T-helper 1 cell treated with Interleukin-12 subunit alpha and Interleukin-12 subunit beta and Interleukin-4 antibody, amounts not matched to agents 30 ng/mL and 1 ng/mL, for 36 hours (primary cell): ENCODE data around the gene FXYD3. TPM values are rescaled to one million over a fixed set of nuclear protein-coding genes. Genes with fewer than 3 reads are reported as not detected.
"Not testable (repeated sequence)": the region's sequence is repeated elsewhere in the genome, so short reads cannot be mapped to it uniquely, and the experiment has no call there.

Experiments used
- intact Hi-C: fragments of 100-400 bp; cut with micrococcal nuclease; formaldehyde crosslinking; loops from one replicate; pipeline ENCODE4 v1.15.1; 2024
- total RNA-seq: library from RNA; stranded (reverse); gene quantifications from 2 replicates; pipeline ENCODE4 v1.2.3, GENCODE V29; 2022

Gene FXYD3
- total RNA-seq, 1 donor from 2014 or later: not detected

DNA sequence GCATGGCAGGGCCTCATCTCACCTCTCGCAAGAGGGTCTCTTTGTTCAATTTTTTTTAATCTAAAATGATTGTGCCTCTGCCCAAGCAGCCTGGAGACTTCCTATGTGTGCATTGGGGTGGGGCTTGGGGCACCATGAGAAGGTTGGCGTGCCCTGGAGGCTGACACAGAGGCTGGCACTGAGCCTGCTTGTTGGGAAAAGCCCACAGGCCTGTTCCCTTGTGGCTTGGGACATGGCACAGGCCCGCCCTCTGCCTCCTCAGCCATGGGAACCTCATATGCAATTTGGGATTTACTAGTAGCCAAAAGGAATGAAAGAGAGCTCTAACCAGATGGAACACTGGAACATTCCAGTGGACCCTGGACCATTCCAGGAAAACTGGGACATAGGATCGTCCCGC lies 8.0 kb downstream of the FXYD3 start:
- intact Hi-C loops: no loop called here

DNA sequence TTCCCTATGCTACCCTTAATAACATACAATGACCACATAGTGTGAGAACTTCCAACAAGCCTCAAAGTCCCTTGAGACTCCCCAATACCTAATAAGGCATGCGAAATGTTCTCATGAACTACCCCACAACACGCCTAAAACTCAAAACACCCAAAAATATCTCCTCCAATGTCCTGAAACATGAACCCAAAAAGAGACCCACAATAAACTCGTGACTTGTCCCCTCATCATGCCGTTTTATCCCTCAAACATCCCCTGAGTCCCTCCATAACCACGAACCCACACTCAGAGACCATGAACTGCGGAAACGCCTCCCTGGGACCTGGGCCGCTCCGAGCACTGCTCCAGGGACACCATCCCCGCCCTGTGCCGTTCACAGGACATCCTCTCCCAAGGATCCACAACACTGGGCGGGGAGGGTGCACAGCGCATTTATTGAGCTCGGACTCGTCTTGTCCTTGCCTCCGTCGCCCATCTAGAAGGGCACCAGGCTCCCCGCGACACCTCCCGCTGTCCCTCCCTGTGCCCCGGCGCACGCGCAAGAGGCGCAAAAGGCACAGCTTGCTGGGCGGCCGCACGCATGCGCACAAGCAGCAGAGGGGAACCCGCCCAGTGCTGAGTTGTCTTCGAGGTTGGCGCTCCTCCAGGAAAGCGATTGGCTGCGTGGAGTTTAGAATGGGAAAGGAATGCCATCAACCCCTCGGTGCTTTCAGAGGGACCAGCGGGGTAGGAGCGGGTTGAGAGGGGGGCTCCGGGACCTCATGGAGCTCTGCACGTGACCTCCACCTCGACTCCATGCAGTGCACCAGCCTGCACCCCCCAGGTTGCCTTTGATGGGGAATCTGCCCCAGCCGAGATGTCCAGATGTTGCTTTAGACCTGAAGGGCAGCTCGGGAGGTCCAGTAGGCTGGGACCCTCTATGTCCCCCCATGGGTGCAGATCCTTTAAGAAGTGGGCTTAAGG lies 8.8 kb downstream of the FXYD3 start:
- intact Hi-C loops: loop anchor here (1.0 kb wide), 3 partner anchors 10 to 29 kb away; no protein-coding TSS in a partner anchor

DNA sequence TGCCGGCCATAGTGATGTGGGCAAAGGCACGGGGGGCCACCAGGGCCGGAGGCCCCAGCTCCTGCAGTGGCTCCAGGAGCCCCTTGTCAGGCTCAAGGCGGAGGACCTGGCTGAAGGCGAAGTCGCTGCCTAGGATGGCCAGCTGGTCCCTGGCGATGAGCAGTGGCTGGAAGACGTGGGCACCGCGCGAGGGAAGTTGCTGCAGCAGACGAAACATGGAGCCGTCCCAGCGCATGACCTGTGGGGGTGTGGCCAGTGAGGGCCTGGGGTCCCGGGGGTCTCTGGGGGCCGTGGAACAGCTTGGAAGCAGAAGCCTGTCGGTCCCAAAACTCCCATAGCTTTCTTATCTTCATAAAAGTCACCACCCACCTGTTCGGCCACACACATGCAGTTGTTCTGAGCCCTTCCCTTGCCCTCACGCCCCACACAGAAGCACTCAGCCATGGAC lies 9.7 kb downstream of the FXYD3 start:
- intact Hi-C loops: no loop called here

DNA sequence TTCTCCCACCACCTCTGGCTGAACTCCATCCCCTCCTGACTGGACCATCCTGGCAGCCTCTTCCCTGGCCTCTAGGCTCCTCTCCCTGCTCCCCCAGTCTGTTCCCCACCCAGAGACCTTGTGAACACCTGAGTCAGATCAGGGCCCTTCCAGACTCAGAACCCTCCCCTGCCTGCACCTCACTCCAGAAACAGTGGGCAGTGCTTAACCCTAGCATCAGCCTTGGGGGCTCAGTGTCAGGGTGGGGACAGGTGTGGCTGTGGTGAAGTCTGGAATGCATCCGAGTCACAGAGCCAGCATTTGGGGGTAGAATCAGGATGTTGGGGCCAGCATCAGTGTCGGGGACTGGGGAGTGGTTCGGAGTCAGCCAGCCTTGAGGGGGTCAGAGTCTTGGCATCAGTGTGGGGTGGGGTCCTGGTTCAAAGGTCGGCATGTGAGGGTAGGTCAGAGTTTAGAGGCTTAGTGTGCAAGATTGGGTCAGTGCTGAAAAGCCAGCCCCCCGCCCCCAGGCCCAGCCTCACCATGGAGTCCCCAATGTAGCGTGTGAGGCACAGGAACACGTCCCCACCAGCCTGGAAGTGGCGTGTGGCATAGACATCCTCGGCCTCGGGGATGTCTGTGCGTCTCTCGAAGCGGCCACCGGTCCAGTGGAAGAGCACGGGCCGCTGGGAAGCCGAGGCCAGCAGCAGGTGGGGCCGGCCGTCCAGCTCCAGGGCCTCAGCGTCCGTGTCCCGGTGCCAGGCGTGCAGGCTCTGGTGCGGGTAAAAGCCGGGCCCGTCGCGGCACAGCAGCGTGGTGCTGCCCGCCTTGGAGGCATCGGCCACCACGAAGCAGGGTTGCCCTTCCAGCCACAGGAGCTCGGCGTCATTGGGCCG lies 10.4 kb downstream of the FXYD3 start:
- intact Hi-C loops: no loop called here

DNA sequence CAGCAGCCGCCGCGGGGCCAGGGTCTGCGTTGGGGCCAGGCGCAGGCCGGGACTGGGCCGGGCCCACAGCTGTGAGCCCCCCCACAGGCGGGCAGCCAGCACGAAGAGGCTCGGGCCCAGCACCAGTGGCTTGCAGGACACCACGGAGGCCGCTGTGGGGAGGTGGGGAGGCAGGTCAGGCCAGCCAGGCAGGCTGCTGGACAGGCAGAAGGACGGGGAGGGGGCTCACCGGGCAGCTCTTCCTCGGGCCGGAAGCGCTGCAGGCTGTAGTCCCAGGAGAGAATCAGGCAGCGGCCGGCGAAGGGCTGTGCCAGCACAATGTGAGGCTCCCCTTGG lies 11.0 kb downstream of the FXYD3 start:
- intact Hi-C loops: no loop called here

DNA sequence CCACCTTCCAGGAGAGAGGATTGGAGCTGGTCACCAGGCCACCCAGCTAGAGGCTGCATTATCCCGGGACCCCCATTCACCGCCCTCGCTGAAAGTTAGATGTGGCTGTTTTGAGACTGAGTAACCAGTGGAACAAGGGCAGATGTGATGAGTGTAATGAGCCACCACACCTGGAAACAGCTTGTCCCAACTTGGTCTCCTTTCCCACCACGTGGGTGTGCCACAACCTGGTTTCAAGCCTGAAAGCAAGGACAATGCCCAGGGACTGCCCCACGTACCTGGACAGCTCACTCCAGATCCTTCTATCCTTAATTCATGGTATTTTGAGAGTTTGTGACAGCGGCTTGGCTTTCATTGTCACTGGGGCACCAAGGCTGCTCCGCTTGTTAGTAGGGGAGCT lies 12.2 kb downstream of the FXYD3 start:
- intact Hi-C loops: no loop called here

DNA sequence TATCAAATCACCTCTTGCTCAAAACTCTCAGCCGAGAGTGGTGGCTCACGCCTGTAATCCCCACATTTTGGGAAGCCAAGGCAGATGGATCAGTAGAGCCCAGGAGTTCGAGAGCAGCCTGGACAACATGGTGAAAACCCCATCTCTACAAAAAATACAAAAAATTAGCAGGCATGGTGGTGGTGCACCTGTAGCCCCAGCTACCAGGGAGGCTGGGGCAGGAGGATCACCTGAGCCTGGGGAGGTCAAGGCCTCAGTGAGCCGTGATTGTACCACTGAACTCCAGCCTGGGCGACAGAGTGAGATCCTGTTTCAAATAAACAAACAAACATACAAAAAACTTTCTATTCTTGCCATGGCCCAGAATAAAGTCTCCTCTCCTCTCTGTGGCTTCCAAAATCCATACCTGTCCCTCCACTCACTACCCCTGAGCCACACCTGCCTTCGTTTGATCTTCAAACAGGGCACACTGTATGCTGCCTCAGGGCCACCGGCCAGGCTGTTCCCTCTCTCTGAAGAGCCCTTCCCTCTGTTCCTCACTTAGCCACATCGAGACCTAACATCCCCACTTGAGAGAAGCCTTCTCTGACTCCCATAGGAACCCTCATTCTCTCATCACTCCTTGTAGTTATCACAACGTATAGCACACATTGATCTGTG lies 12.9 kb downstream of the FXYD3 start:
- intact Hi-C loops: no loop called here

DNA sequence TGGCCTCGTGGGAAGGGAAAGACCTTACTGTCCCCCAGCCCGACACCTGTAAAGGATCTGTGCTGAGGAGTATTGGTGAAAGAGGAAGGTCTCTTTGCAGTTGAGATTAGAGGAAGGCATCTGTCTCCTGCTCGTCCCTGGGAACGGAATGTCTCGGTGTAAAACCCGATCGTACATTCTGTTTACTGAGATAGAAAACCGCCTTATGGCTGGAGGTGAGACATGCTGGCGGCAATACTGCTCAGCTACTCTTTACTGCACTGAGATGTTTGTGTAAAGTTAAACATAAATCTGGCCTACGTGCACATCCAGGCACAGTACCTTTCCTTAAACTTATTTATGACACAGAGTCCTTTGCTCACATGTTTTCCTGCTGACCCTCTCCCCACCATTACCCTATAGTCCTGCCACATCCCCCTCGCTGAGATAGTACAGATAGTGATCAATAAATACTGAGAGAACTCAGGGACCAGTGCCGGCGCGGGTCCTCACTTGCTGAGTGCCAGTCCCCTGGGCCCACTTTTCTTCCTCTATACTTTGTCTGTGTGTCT lies 14.2 kb downstream of the FXYD3 start:
- intact Hi-C loops: not testable (repeated sequence)

DNA sequence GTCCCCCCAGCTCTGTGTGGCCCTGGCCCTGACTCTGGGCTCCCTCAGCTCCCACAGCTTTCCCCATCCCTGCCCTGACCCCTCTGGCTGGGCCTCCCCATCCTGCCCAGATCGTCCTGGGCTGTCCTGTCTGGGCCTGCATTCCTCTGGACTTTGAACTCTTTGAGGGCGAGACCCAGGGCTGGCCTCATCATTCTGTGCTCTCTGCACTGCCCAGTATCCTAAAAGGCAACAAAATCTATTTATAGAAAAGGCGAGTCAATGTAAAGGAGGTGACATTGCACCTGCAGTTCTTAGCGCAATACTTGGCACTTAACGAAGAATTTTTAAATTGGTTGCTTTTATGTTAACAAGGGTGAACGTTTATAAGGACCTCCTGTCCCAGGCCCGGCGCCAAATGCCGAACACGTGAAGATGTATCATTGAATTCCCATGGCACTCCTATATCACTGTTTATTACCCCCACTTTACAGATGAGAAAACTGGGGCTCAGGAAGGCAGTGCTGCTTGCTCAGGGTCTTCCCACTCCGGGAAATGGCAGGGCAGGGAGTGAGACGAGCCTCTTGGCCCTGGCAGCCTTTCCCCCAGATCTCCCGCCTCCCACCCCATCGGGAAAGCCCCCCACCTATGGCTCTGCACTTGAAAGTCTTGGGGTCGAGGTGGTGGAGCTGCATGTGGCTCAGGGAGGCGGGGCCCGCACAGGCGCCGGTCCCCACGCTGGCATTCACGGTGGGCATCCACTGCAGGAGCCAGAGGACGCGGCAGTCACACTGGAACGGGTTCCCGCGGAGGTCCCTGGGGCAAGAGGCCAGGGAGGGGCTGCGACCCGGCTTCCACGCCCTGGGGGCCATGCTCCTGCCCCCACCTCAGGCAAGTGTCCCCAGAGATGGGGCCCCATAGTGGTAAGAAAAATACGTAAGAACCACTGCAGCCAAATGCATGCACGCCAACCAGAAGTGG lies 15.4 kb downstream of the FXYD3 start:
- intact Hi-C loops: no loop called here

DNA sequence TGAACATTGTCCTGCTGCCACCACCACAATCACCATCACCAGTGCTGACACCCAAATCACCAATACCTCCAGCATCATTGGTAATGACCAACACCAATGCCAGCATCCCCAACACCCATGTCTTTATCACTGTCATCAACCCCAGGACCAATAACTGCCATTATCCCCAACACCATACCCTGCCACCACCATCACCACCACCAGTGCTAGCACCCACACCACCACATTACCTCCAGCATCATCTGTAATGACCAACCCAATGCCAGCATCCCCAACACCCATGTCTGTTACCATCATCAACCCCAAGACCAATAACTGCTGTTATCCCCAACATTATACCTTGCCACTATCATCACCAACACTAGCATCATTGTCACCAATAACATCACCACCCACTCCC lies 16.6 kb downstream of the FXYD3 start:
- intact Hi-C loops: no loop called here

DNA sequence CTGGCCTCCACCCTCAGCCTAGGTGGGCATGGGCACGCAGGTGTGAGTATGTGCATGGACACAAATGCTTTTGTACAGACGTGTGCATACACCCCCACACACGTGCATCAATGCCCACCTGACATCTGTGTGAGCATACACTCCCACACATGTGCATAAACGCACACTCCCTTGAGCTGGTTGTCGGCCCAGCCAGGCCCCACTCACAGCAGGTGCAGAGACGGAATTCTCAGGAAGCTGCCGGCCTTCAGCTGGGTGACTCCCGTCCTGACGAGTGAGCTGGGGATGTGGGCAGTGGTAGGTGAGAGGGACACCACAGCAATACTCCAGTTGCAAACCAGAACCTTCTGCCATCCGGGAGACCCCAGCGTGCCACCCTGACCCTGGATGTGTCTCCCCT lies 18.2 kb downstream of the FXYD3 start:
- intact Hi-C loops: no loop called here

DNA sequence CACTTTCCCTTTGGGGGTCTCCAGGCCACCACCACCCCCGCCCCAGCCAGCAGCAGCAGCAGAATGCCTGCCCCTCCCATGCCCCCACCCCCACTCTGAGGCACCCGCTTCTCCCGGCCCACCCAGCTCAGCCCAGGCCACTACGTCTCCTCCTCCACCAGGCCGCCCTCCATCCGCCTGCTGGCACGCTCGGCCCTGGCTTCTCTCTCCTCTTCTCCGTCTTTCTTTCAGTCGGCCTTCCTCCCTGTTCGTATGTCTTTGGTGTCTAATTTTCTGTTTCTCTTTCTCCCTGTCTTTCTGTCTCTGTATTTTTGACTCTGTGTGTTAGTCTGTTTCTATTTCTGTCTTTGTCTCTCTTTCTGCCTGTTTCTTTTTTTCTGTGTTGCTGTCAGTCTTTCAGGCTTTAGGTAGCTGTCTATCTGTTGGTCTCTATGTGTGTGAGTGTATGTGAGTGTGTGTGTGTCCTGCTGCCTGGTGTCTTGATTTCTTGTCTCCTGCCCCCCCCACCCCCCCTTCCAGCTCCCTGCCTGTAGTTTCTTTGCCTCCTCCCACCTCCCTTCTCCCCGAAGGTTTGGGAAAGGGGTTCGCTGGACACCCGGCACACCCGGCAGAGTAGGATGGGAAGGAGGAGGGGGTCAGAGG lies 19.1 kb downstream of the FXYD3 start, which contains the start of gene LGI4:
TSS of gene LGI4 (minus strand) at position 459 of the 642 bp plus-strand sequence. CDS start at position 80, 379 bp downstream.
- intact Hi-C loops: loop anchor here (1.0 kb wide), 3 partner anchors 67 to 161 kb away; no protein-coding TSS in a partner anchor

DNA sequence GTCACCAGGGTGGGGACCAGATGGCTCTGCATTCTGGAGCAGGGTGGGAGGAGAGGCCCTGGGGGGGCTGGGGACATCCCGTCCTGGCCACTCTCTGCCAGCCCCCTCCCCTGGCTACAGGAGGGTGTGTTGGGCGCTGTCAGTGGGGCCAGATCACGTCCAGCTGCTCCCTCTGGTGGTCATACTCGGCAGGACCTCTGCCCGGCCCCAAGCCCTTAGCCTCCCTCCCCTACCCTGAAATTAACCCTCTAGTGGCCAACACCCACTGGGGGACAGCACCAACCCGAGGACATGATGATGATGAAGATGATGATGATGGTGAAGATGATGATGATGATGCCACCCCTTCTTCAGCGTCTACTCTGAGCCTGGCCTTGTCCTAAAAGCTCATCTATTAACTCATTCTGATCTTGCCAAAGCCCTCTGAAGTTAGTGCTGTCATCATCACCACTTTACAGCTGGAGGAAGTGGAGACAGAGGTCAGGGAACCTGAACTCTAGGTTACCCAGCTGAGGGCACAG lies 19.8 kb downstream of the FXYD3 start:
- intact Hi-C loops: loop anchor here (1.0 kb wide), 3 partner anchors 68 to 162 kb away; no protein-coding TSS in a partner anchor

DNA sequence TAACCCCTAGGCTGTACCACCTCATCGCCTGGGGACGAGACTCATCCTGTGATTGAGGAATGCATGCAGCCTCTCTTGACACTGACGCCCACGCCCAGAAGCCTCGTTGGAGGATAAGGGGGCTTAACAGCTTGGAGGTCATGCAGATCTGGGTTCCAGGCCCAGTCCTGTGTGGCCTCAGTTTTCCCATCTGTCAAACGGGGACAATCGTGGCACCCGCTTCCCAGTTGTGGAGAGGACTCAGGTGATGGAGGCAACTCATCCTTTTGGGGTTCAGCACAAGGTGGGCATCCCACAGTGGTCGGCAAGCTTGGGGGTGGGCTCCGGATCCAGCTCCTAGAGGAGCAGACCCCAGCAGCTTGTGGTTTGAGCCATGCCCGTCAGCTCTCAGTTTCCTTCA lies 20.6 kb downstream of the FXYD3 start:
- intact Hi-C loops: no loop called here

DNA sequence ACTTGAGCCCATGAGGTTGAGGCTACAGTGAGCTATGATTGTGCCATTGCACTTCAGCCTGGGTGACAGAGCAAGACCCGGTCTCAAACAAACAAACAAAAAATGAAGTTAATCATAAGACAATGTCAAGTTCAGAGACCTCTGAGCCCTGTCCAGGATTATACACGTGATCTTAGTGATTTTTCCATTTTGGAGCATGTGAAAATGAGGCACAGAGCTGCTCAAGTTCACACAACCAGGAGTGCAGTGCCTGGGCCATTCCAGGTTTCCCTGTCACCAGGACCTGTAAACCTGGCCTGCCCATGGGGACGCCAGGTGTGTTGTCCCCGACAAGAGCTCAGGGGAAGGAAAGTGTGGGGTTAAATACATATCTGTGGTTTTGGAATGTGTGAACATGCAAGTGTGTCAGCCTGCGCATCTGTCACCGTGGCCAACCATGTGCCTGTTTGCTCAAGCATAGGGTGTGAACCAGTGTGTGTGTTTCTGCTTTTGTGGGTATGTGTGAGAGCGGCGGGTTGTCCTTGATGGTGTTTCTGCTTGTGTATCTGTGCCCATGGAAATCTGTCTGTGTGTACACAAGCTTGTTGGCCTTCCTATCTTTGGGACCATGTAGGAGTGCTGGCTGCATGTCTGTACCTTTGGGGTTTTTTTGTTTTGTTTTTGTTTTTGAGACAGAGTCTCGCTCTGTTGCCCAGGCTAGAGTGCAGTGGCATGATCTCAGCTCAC lies 21.5 kb downstream of the FXYD3 start:
- intact Hi-C loops: no loop called here

DNA sequence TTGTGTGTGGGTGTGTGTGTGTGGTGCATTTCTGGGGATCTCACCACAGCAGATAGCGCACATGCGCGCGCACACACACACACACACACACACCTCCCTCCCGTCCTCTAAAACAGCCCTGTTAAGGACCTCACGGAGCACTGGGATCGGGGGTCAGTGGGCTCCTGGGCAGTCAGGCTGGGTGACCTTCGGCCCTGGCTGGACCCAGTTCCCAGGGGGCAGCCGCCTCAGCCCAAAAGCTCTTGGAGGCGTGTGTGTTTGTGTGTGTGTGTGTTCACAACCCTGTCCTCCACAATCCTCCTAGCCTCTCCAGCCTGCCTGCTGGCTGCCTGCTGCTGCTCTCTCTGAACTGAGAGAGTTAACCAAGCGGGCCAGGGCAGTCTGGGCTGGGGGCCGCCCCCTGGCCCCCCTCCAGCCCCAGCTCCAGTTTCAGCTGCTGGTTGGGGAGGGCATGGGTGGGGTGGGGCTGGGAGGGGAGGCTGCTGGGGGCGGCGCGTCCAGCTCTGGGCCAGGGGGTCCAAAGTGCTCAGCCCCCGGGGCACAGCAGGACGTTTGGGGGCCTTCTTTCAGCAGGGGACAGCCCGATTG lies 22.8 kb downstream of the FXYD3 start, which contains the start of gene FXYD1:
TSS of gene FXYD1 (plus strand) at position 520 of the 588 bp plus-strand sequence. CDS start 1,256 bp downstream, outside the sequence.
- intact Hi-C loops: no loop called here

DNA sequence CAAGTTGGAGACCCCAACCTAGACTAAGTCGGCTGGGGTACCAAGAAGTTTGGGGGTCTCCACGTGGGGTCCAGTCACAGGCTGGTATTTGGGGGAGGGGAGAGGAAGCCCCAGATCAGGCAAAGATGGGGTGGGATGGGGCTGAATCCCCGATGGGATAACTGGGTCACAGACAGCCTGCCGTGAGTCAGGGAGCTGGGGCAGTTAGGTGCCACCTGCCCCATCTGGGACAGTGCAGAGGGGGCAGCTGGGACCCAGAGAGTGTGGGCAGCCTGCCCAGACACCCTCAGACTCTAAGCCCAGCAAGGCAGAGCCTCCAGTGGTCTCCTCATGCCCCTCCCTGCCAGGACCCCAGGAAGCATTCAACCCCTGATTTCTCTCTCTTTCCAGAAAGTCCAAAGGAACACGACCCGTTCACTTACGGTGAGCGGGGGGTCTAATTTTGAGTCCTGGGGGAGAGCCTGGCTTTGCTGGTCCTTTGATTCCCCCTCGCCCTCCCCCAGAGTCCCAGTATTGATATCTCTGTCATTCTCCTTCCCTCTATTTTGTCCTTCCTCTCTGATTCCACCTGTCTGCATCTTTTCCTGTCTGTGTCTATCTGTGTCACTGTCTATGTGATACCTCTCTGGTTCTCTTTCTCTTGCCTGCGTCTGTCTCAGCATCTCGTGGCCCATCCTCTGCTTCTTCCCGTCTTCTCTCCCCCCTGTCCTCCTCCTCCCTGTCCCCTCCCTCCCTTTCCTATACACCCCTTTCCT lies 24.8 kb downstream of the FXYD3 start:
- intact Hi-C loops: loop anchor here (2.0 to 10.0 kb wide), 3 partner anchors 108 to 366 kb away; partner anchors contain the start of genes LSR and ZNF599
